ENCODE results near the gene HRG. TPM values are rescaled to one million over a fixed set of nuclear protein-coding genes. Genes with fewer than 3 reads are reported as not detected.

HRG gene
- total and polyA plus RNA-seq, 2 experiments from 2014 or later: not detected

GRCh38 chr3:186620213-186621092, 45.4 kb upstream of the HRG start:
- Histone ChIP-seq H3K27me3 (ENCODE audit: insufficient read depth) (peaks cover 6% of the 10 kb centered on the region; the same call in 1 of the 2 replicates), H3K27ac (ENCODE audit: low read depth) (no peak overlapping the region), H3K36me3 (ENCODE audit: insufficient read depth) (no peaks in the 10 kb centered on the region), H3K4me1 (ENCODE audit: insufficient read depth) (peaks cover 6% of the 10 kb centered on the region), H3K9me2 (ENCODE audit: insufficient read depth) (0 out of 2 replicates have a peak, but pooled peaks cover 7% of the 10 kb centered on the region), H4K20me1 (replicated peaks; ENCODE audit: insufficient read depth) (no peaks in the 10 kb centered on the region), H3K4me2 (no peak overlapping the region), H3K4me3 (no peak overlapping the region), H2AFZ (no peak overlapping the region), H3F3A (replicated peaks; ENCODE audit: low read depth) (no peaks in the 10 kb centered on the region), H3K79me2 (replicated peaks; ENCODE audit: insufficient read depth) (no peaks in the 10 kb centered on the region)
- H3K9me3 Mint-ChIP-seq: peaks cover 3% of the 10 kb centered on the region; the same call in 1 of the 3 replicates
- peaks cover 12% of the 10 kb centered on the region for H3K27me3 Mint-ChIP-seq (ENCODE audit: insufficient read depth, low read depth, poor library complexity)
- H3K4me3 Mint-ChIP-seq: no peak overlapping the region
- no peaks in the 10 kb centered on the region for H3K36me3 Mint-ChIP-seq (ENCODE audit: low read depth)
- H3K27ac Mint-ChIP-seq: no peak overlapping the region
- TF ChIP-seq JUNB (IDR thresholded peaks at IDR 0.05; ENCODE audit: unreplicated experiment): no peak
- TF ChIP-seq ZNF462 (CRISPR knock-in tag; IDR thresholded peaks at IDR 0.05): no peak
- no peak for TF ChIP-seq CREB1 (CRISPR knock-in tag; IDR thresholded peaks at IDR 0.05; ENCODE audit: low read depth)
- no peak for TF ChIP-seq EZH2 (IDR thresholded peaks at IDR 0.05; ENCODE audit: low read depth, unreplicated experiment)
- no peak for TF ChIP-seq ZNF331 (CRISPR knock-in tag; IDR thresholded peaks at IDR 0.05; ENCODE audit: low read depth)
- TF ChIP-seq EZH2phosphoT487 (IDR thresholded peaks at IDR 0.05; ENCODE audit: unreplicated experiment): no peak
- TF ChIP-seq STAT1 (IDR thresholded peaks at IDR 0.05; ENCODE audit: unreplicated experiment): no peak
- TF ChIP-seq POLR2AphosphoS5 (IDR thresholded peaks at IDR 0.05; ENCODE audit: low read depth): no peak
- no peak for TF ChIP-seq CTCF (conservative IDR thresholded peaks at IDR 0.05; ENCODE audit: low read depth in 2 of 2)
- no peak for TF ChIP-seq ZNF114 (CRISPR knock-in tag; IDR thresholded peaks at IDR 0.05)
- TF ChIP-seq NANOG (IDR thresholded peaks at IDR 0.05; ENCODE audit: borderline replicate concordance): no peak
- no peak for TF ChIP-seq REST (IDR thresholded peaks at IDR 0.05; ENCODE audit: unreplicated experiment)
- TF ChIP-seq ETS1 (IDR thresholded peaks at IDR 0.05): no peak
- ATAC-seq: no peak
- no peak for DNase-seq (ENCODE audit: low spot score)
- H3K4me1 Mint-ChIP-seq: peaks cover 6% of the 10 kb centered on the region; the same call in 2 of the 3 replicates

All from GM23338 (cell line).